Neuronal stem cell (in vitro differentiated cells): ENCODE data around the gene CADM2.

Experiments
- DNase-seq: peaks from one replicate; pipeline ENCODE4 v3.0.0-alpha.2; 2013; ENCODE audit warnings: low spot score
- H2AFZ ChIP-seq: one replicate; pipeline ENCODE4 v1.6.1; 2013; ENCODE audit warnings: mild to moderate bottlenecking, low read length, inconsistent platforms
- H2AK5ac ChIP-seq: 2 replicates; pipeline ENCODE4 v1.6.1; 2013; ENCODE audit warnings: low read depth, mild to moderate bottlenecking, inconsistent platforms, low read length, moderate library complexity, mixed read lengths
- H2BK120ac ChIP-seq: 2 replicates; pipeline ENCODE4 v1.6.1; 2013; ENCODE audit warnings: low read depth, mild to moderate bottlenecking, inconsistent platforms, low read length, moderate library complexity, mixed read lengths
- H2BK12ac ChIP-seq: one replicate; pipeline ENCODE4 v1.6.1; 2013; ENCODE audit warnings: low read length, inconsistent platforms
- H2BK15ac ChIP-seq: 2 replicates; pipeline ENCODE4 v1.6.1; 2013; ENCODE audit warnings: mild to moderate bottlenecking, low read length, inconsistent platforms, mixed read lengths
- H2BK5ac ChIP-seq: one replicate; pipeline ENCODE4 v1.6.1; 2013; ENCODE audit warnings: inconsistent platforms, mild to moderate bottlenecking, low read length, moderate library complexity
- H3K14ac ChIP-seq: one replicate; pipeline ENCODE4 v1.6.1; 2013; ENCODE audit warnings: low read length, inconsistent platforms
- H3K18ac ChIP-seq: 2 replicates; pipeline ENCODE4 v1.6.1; 2013; ENCODE audit warnings: low read length, inconsistent platforms
- H3K23ac ChIP-seq: 2 replicates; pipeline ENCODE4 v1.6.1; 2013; ENCODE audit warnings: low read depth, mild to moderate bottlenecking, mixed read lengths, low read length, inconsistent platforms; ENCODE audit not compliant: poor library complexity
- H3K27ac ChIP-seq: replicated peaks from 3 replicates; pipeline ENCODE4 v1.5.1; 2013; ENCODE audit warnings: low read length, inconsistent platforms
- H3K27me3 ChIP-seq, 3 experiments: 2 replicates each; pipeline ENCODE4 v1.6.1; 2013; ENCODE audit warnings: low read length in 3 of 3, mild to moderate bottlenecking in 2 of 3, inconsistent platforms in 1 of 3, low read depth in 1 of 3, mixed read lengths in 1 of 3, moderate library complexity in 1 of 3; ENCODE audit not compliant: control insufficient read depth in 3 of 3, insufficient read depth in 3 of 3
- H3K36me3 ChIP-seq, 2 donors: replicated peaks in 1 of 2; 2 replicates each; pipeline ENCODE4 v1.6.1; 2013; ENCODE audit warnings: low read length in 2 of 2; ENCODE audit not compliant: control insufficient read depth in 2 of 2, insufficient read depth in 2 of 2
- H3K4ac ChIP-seq: 2 replicates; pipeline ENCODE4 v1.6.1; 2013; ENCODE audit warnings: inconsistent platforms, mild to moderate bottlenecking, low read length, moderate library complexity
- H3K4me1 ChIP-seq, 2 donors: 1 replicate in 1 of 2; 2 replicates in 1 of 2; pipeline ENCODE4 v1.6.1; 2013; ENCODE audit warnings: low read length in 2 of 2, low read depth in 1 of 2; ENCODE audit not compliant: control insufficient read depth in 2 of 2, insufficient read depth in 1 of 2
- H3K4me2 ChIP-seq: one replicate; pipeline ENCODE4 v1.6.1; 2013; ENCODE audit warnings: mild to moderate bottlenecking, low read length, inconsistent platforms; ENCODE audit not compliant: insufficient read depth, poor library complexity, severe bottlenecking
- H3K4me3 ChIP-seq, 2 donors: 2 replicates each; pipeline ENCODE4 v1.5.1; 2013; ENCODE audit warnings: low read length in 2 of 2, mild to moderate bottlenecking in 2 of 2, inconsistent platforms in 1 of 2, moderate library complexity in 1 of 2
- H3K79me1 ChIP-seq: one replicate; pipeline ENCODE4 v1.6.1; 2013; ENCODE audit warnings: low read depth, mild to moderate bottlenecking, inconsistent platforms, low read length, moderate library complexity
- H3K9ac ChIP-seq: one replicate; pipeline ENCODE4 v1.6.1; 2013; ENCODE audit warnings: mild to moderate bottlenecking, low read depth, low read length, inconsistent platforms; ENCODE audit not compliant: poor library complexity
- H3K9me3 ChIP-seq, 2 donors: replicated peaks in 1 of 2; 2 replicates each; pipeline versions ENCODE3 to v1.6.1; 2013; ENCODE audit warnings: low read length in 2 of 2, mild to moderate bottlenecking in 2 of 2, inconsistent platforms in 1 of 2, low read depth in 1 of 2, mixed read lengths in 1 of 2, moderate library complexity in 1 of 2; ENCODE audit not compliant: control insufficient read depth in 2 of 2, insufficient read depth in 1 of 2
- H4K8ac ChIP-seq: one replicate; pipeline ENCODE4 v1.6.1; 2013; ENCODE audit warnings: low read depth, mild to moderate bottlenecking, inconsistent platforms, low read length, moderate library complexity
- H4K91ac ChIP-seq: one replicate; pipeline ENCODE4 v1.6.1; 2013; ENCODE audit warnings: low read length, low read depth, mild to moderate bottlenecking, inconsistent platforms; ENCODE audit not compliant: poor library complexity
- WGBS, 2 donors: extraction: QIAGEN DNeasy Blood & Tissue Kit; methylation state at CpG; one replicate each; pipeline ENCODE4 v1.1.7; 2013; ENCODE audit warnings: missing lambda C conversion rate in 2 of 2, mixed read lengths in 1 of 2; ENCODE audit not compliant: insufficient read length in 2 of 2, insufficient replicate concordance in 1 of 2; ENCODE audit errors: extremely low coverage in 2 of 2; 5-methylcytosine and 5-hydroxymethylcytosine counted together

CADM2 gene

DNA sequence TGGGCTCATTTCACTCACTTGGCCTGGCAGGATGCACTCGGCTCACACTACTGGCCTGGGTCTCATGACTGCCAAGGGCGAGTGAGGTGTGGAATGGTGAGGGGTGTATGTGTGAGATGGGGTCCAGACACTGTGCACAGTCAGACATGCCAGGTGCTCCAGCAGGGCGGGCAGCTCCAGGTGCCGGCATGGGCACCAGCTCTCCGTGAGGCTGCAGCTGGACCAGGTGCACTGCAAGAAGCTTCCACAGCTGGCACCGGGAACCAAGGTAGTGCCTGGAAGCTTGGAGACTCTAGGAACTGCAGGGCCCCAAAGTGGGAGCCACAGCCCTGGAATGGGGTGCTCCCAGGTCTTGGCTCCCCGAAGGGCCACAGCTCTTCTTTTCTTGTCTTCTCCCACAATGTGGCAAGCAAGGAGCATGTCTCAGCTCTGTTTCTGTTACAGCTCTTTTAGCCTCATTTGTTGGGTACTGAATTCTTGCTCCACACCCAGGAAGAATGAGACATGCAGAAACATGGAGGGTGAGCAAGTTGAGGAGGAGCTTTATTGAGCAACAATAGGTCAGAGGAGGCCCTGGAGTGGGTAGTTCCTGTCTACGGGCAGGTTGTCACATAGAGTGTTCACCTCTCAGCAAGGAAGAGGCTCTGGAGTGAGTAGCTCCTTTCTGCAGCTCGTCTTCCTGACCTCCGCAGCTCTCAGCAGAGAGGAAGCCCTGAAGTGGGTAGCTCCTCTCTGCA, 762.8 kb downstream of the CADM2 start:
- no peak overlapping the region for H4K91ac ChIP-seq
- H4K8ac ChIP-seq: no peak overlapping the region
- no peak overlapping the region for H3K9ac ChIP-seq
- no peak overlapping the region for H3K4ac ChIP-seq
- H3K14ac ChIP-seq: peak overlapping the region; percentile 82
- H2BK12ac ChIP-seq: no peak overlapping the region
- DNase-seq: no peak
- H3K79me1 ChIP-seq: no peaks in the 10 kb centered on the region
- H3K9me3 ChIP-seq: peaks cover 0 to 8% of the 10 kb centered on the region in 2 donors
- no peak overlapping the region for H3K4me2 ChIP-seq
- H2AK5ac ChIP-seq: no peak overlapping the region
- peak overlapping the region; percentile 28 for H3K18ac ChIP-seq
- H3K27me3 ChIP-seq: no peaks in the 10 kb centered on the region
- no peak overlapping the region for H3K23ac ChIP-seq
- peak overlapping the region in 1 of 2 donors; percentile 50 for H3K4me3 ChIP-seq
- H2BK5ac ChIP-seq: no peak overlapping the region
- H3K27ac ChIP-seq: no peak overlapping the region
- H2BK15ac ChIP-seq: no peak overlapping the region
- H3K36me3 ChIP-seq: no peaks in the 10 kb centered on the region
- H2AFZ ChIP-seq: no peak overlapping the region
- H2BK120ac ChIP-seq: no peak overlapping the region
- H3K4me1 ChIP-seq: no peaks in the 10 kb centered on the region
- WGBS, 2 donors: no CpG with 5 or more reads among the region's 10 CpGs

DNA sequence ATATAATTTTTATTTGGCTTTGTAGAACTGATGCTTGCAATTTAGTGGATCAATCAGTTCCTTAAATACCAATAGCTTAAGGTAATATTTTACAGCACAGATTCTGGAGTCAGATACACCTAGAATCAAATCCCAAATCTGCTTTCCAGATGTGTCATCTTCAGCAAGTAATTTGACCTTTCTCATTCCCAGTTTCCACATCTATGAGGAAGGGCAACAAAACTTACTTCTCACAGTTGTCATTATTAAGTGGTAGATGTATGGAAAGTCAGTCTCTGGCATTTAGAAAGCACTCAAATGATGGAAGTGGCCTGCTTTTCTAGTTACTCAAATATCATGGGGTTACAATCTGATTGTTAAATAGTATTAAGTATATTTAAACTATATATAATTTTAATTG, 767.0 kb downstream of the CADM2 start:
- Histone ChIP-seq H3K9me3 (peaks cover 0 to 8% of the 10 kb centered on the region in 2 donors), H4K91ac (no peak overlapping the region), H2BK15ac (no peak overlapping the region), H3K36me3 (no peaks in the 10 kb centered on the region), H2BK120ac (no peak overlapping the region), H3K27ac (no peak overlapping the region), H3K4me1 (no peaks in the 10 kb centered on the region), H3K23ac (no peak overlapping the region), H3K4ac (no peak overlapping the region), H2BK5ac (no peak overlapping the region), H3K14ac (no peak overlapping the region), H2AK5ac (no peak overlapping the region), H3K4me2 (no peak overlapping the region), H3K18ac (no peak overlapping the region), H3K79me1 (no peaks in the 10 kb centered on the region), H2AFZ (no peak overlapping the region), H3K4me3 (no peak overlapping the region), H2BK12ac (no peak overlapping the region), H3K27me3 (no peaks in the 10 kb centered on the region), H4K8ac (no peak overlapping the region), H3K9ac (no peak overlapping the region)
- DNase-seq: no peak

DNA sequence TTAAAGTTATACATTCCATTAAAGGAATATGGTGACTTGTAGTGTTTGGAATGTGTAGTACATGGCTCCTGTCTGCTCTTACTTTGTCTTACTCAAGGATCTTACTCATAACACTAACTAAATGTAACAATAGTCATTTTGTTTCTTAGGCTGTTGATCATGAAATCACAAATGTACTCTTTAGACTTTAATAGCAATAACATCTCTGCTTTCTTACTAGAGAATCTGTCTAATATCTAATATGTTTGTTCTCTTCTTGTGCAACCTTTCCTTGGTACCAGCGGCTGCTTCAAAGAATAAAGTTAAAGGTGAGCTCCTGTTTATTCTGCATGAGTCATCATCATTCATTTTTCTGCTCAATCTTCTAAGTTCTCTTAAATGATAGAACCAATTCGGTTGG, 767.5 kb downstream of the CADM2 start:
- DNase-seq: no peak
- no CpG with 5 or more reads among the region's 2 CpGs for WGBS, 2 donors

DNA sequence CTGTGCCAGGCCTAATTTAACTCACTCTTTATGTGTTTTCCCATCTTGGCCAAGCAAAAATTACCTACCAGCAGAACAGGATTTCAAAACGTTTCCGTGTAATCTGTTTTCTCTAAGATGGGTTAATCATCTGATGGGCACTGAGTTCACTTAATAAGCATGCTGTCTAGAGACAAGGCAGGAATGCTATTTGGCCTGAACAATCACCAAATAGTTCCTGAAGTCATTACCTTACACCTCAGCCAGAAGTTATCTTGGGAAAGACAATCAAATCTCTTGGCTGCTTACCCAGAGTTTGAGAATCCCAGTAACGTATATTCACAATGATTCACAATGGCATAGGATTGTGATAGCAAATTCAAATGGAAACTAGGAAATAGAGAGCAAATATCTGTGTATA, 779.1 kb downstream of the CADM2 start:
- Histone ChIP-seq H3K23ac (no peak overlapping the region), H4K91ac (no peak overlapping the region), H2BK120ac (no peak overlapping the region), H3K9me3 (no peaks in the 10 kb centered on the region), H2AFZ (no peak overlapping the region), H3K27ac (no peak overlapping the region), H2BK5ac (no peak overlapping the region), H3K4me3 (no peak overlapping the region), H3K27me3 (no peaks in the 10 kb centered on the region), H3K79me1 (no peaks in the 10 kb centered on the region), H2BK15ac (no peak overlapping the region), H4K8ac (no peak overlapping the region), H2BK12ac (no peak overlapping the region), H3K9ac (no peak overlapping the region), H3K4ac (no peak overlapping the region), H2AK5ac (no peak overlapping the region), H3K14ac (no peak overlapping the region), H3K4me2 (no peak overlapping the region), H3K4me1 (no peaks in the 10 kb centered on the region), H3K18ac (no peak overlapping the region), H3K36me3 (no peaks in the 10 kb centered on the region)
- DNase-seq: no peak
- no CpG with 5 or more reads among the region's 3 CpGs for WGBS, 2 donors

More for the DNA sequence above, 767.5 kb downstream of the CADM2 start:
- Histone ChIP-seq H2AFZ (no peak overlapping the region), H3K4me1 (no peaks in the 10 kb centered on the region), H2AK5ac (no peak overlapping the region), H2BK5ac (no peak overlapping the region), H2BK15ac (no peak overlapping the region), H3K27me3 (no peaks in the 10 kb centered on the region), H4K8ac (no peak overlapping the region), H3K23ac (no peak overlapping the region), H3K4me3 (no peak overlapping the region), H3K36me3 (no peaks in the 10 kb centered on the region), H2BK12ac (no peak overlapping the region), H3K18ac (no peak overlapping the region), H3K9ac (no peak overlapping the region), H3K27ac (no peak overlapping the region), H3K79me1 (no peaks in the 10 kb centered on the region), H2BK120ac (no peak overlapping the region), H3K4ac (no peak overlapping the region), H4K91ac (no peak overlapping the region), H3K4me2 (no peak overlapping the region), H3K9me3 (peaks cover 0 to 7% of the 10 kb centered on the region in 2 donors), H3K14ac (no peak overlapping the region)
